ENCODE results near the gene KCNK15.

The KCNK15 gene

GRCh38 chr20:44736170-44737021, 9.3 kb upstream of the KCNK15 start:
- peak; percentile 91 for DNase-seq

- DNase-seq = no peak
Measured at GRCh38 chr20:44737116-44737515, 8.5 kb upstream of the KCNK15 start.

GRCh38 chr20:44738813-44739477, 6.7 kb upstream of the KCNK15 start:
- DNase-seq = peak; percentile 83

- no peak for DNase-seq
Measured at GRCh38 chr20:44739942-44740341, 5.7 kb upstream of the KCNK15 start.

- no peak for DNase-seq
Measured at GRCh38 chr20:44742304-44743079, 3.2 kb upstream of the KCNK15 start.

- DNase-seq = no peak
Measured at GRCh38 chr20:44743080-44743701, 2.5 kb upstream of the KCNK15 start.

GRCh38 chr20:44743916-44744655, 1.6 kb upstream of the KCNK15 start:
- no peak for DNase-seq

GRCh38 chr20:44745122-44745597, 505 bp upstream of the KCNK15 start:
- no peak for DNase-seq

GRCh38 chr20:44746367-44747165, 901 bp downstream of the KCNK15 start:
- no peak for DNase-seq

- peak; percentile 88 for DNase-seq
Measured at GRCh38 chr20:44747166-44748004, 1.7 kb downstream of the KCNK15 start.

GRCh38 chr20:44748005-44748370, 2.3 kb downstream of the KCNK15 start:
- peak; percentile 48 for DNase-seq

- peak; percentile 60 for DNase-seq
Measured at GRCh38 chr20:44750081-44750805, 4.6 kb downstream of the KCNK15 start.

- no peak for DNase-seq
Measured at GRCh38 chr20:44752099-44752931, 6.7 kb downstream of the KCNK15 start.

GRCh38 chr20:44754554-44754953, 8.9 kb downstream of the KCNK15 start:
- DNase-seq = no peak

- no peak for DNase-seq
Measured at GRCh38 chr20:44756011-44756688, 10.5 kb downstream of the KCNK15 start.

- DNase-seq = no peak
Measured at GRCh38 chr20:44756956-44757355, 11.3 kb downstream of the KCNK15 start.

GRCh38 chr20:44758247-44759101, 12.8 kb downstream of the KCNK15 start:
- DNase-seq = peak; percentile 33

All from hematopoietic multipotent progenitor cell treated with erythropoietin and hydrocortisone succinate and interleukin-3 and kit ligand, for 4 days (in vitro differentiated cells).